OCI-LY1 (cell line): Measurements from ENCODE around the gene SLC2A13.

ENCODE experiments used
- H2AFZ ChIP-seq: fragments of 200-600 bp; sonication (generic), shearing (Covaris generic); 2 replicates; pipeline ENCODE4 v1.6.0; 2014; ENCODE audit warnings: antibody characterized with exemption, mild to moderate bottlenecking, low read length
- H3F3A ChIP-seq: fragments of 200-600 bp; sonication (generic), shearing (Covaris generic); 2 replicates; pipeline ENCODE4 v1.6.0; 2014; ENCODE audit warnings: mild to moderate bottlenecking, antibody characterized with exemption, low read length, moderate library complexity; ENCODE audit not compliant: insufficient read depth
- H3K27ac ChIP-seq: fragments of 200-600 bp; sonication (generic); 2 replicates; pipeline ENCODE4 v1.5.1; 2014; ENCODE audit warnings: low read length, mixed run types, mild to moderate bottlenecking, low read depth; ENCODE audit not compliant: poor library complexity, severe bottlenecking
- H3K27me3 ChIP-seq: fragments of 200-600 bp; sonication (generic); 2 replicates; pipeline ENCODE4 v1.6.0; 2014; ENCODE audit warnings: antibody characterized with exemption, mild to moderate bottlenecking, low read length, moderate library complexity; ENCODE audit not compliant: insufficient read depth
- H3K36me3 ChIP-seq: fragments of 200-600 bp; sonication (generic); 2 replicates; pipeline ENCODE4 v1.6.1; 2014; ENCODE audit warnings: mild to moderate bottlenecking, antibody characterized with exemption, low read length, moderate library complexity, mixed read lengths; ENCODE audit not compliant: insufficient read depth
- H3K4me1 ChIP-seq: fragments of 200-600 bp; sonication (generic); 2 replicates; pipeline ENCODE4 v1.5.1; 2014; ENCODE audit warnings: mild to moderate bottlenecking, low read length, moderate library complexity; ENCODE audit not compliant: insufficient read depth, severe bottlenecking
- H3K4me2 ChIP-seq: fragments of 200-600 bp; sonication (generic), shearing (Covaris generic); 2 replicates; pipeline ENCODE4 v1.6.1; 2014; ENCODE audit warnings: low read length
- H3K4me3 ChIP-seq: fragments of 200-600 bp; sonication (generic); 2 replicates; pipeline ENCODE4 v1.5.1; 2014; ENCODE audit warnings: low read length, low read depth, mild to moderate bottlenecking, mixed read lengths; ENCODE audit not compliant: poor library complexity, severe bottlenecking
- H3K79me2 ChIP-seq: fragments of 200-600 bp; shearing (Covaris generic); 2 replicates; pipeline ENCODE4 v1.6.1; 2016; ENCODE audit warnings: mixed run types, low read length, mixed read lengths; ENCODE audit not compliant: insufficient read depth
- H3K9ac ChIP-seq: fragments of 200-600 bp; sonication (generic), shearing (Covaris generic); 2 replicates; pipeline ENCODE4 v1.6.1; 2014; ENCODE audit warnings: mild to moderate bottlenecking, low read length, mixed read lengths
- H3K9me2 ChIP-seq: fragments of 200-600 bp; sonication (generic), shearing (Covaris generic); 2 replicates; pipeline ENCODE4 v1.6.1; 2014; ENCODE audit warnings: low read depth, mild to moderate bottlenecking, low read length, mixed read lengths
- H3K9me3 ChIP-seq: fragments of 200-600 bp; shearing (Covaris generic); 2 replicates; pipeline ENCODE4 v1.6.1; 2014; ENCODE audit warnings: low read length, mixed read lengths
- H4K20me1 ChIP-seq: fragments of 200-600 bp; sonication (generic), shearing (Covaris generic); 2 replicates; pipeline ENCODE4 v1.6.0; 2016; ENCODE audit warnings: mild to moderate bottlenecking, low read length; ENCODE audit not compliant: insufficient read depth
- EZH2 ChIP-seq: fragments of 200-600 bp; sonication (generic), shearing (Covaris generic); IDR thresholded peaks from 2 replicates; pipeline ENCODE4 v1.8.0; 2017; ENCODE audit warnings: borderline replicate concordance, mixed run types, mild to moderate bottlenecking, antibody characterized with exemption, low read length, moderate library complexity, mixed read lengths
- TF ChIP-seq, protein P1 (sequence below): fragments of 200-600 bp; sonication (generic), shearing (Covaris generic); IDR thresholded peaks from 2 replicates; pipeline ENCODE4 v1.5.1; 2017; ENCODE audit warnings: mild to moderate bottlenecking, antibody characterized with exemption, low read length, moderate library complexity, mixed read lengths

Gene SLC2A13

DNA sequence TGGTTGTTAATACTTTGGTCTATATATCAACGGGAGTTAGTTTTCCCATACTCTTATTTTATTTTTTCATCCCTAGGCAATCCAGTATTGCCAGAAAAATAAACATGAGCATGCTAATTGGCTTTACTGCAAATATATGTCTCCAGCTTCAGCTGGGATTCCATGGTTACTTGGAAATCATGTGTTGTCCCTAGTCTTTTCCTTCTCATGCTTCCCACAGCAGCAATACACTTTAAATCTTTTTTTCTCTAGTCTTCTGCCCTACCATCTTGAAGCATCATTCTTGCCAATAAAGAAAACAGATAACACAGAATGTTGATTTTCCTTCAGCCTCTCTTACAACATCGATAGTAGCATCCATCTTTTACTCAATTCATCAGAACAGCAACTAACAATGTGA lies 60.2 kb downstream of the SLC2A13 start:
- Histone ChIP-seq H2AFZ (no peak overlapping the region), H3K9ac (no peak overlapping the region), H3K27me3 (no peaks in the 10 kb centered on the region), H3K36me3 (no peaks in the 10 kb centered on the region), H3K79me2 (no peaks in the 10 kb centered on the region), H3K4me3 (no peak overlapping the region), H3K9me3 (no peaks in the 10 kb centered on the region), H3F3A (no peaks in the 10 kb centered on the region), H3K4me2 (no peak overlapping the region), H4K20me1 (no peaks in the 10 kb centered on the region), H3K9me2 (no peaks in the 10 kb centered on the region), H3K4me1 (peaks cover 10% of the 10 kb centered on the region), H3K27ac (no peak overlapping the region)
- TF ChIP-seq EZH2: no peak
- TF ChIP-seq, protein P1, sequence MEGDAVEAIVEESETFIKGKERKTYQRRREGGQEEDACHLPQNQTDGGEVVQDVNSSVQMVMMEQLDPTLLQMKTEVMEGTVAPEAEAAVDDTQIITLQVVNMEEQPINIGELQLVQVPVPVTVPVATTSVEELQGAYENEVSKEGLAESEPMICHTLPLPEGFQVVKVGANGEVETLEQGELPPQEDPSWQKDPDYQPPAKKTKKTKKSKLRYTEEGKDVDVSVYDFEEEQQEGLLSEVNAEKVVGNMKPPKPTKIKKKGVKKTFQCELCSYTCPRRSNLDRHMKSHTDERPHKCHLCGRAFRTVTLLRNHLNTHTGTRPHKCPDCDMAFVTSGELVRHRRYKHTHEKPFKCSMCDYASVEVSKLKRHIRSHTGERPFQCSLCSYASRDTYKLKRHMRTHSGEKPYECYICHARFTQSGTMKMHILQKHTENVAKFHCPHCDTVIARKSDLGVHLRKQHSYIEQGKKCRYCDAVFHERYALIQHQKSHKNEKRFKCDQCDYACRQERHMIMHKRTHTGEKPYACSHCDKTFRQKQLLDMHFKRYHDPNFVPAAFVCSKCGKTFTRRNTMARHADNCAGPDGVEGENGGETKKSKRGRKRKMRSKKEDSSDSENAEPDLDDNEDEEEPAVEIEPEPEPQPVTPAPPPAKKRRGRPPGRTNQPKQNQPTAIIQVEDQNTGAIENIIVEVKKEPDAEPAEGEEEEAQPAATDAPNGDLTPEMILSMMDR: no peak

DNA sequence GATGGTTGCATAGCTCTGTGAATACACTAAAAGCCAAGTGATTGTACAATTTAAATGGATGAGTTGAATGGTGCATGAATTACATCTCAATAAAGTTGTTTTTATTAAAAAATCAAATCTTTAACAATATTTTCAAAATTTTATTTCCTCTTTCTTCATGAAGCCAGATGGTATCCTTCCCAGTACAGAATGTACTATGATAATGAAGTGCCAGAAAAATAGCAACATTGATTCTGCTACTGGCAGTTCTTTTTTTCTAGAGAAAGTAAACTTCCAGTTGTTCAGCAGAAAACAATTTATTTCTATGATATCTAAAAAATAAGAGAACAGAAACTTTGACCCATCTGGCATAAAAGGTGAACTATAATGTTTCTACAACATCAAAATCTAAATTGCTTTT lies 61.5 kb downstream of the SLC2A13 start:
- no peaks in the 10 kb centered on the region for H3K9me2 ChIP-seq
- H3K4me2 ChIP-seq: no peak overlapping the region
- no peak overlapping the region for H3K27ac ChIP-seq
- H3K4me1 ChIP-seq: peaks cover 8% of the 10 kb centered on the region
- H3F3A ChIP-seq: no peaks in the 10 kb centered on the region
- H3K9ac ChIP-seq: no peak overlapping the region
- no peak overlapping the region for H3K4me3 ChIP-seq
- H2AFZ ChIP-seq: no peak overlapping the region
- no peak for TF ChIP-seq EZH2
- TF ChIP-seq, protein P1: no peak
- H3K27me3 ChIP-seq: no peaks in the 10 kb centered on the region
- no peaks in the 10 kb centered on the region for H4K20me1 ChIP-seq
- no peaks in the 10 kb centered on the region for H3K9me3 ChIP-seq
- no peaks in the 10 kb centered on the region for H3K79me2 ChIP-seq
- no peaks in the 10 kb centered on the region for H3K36me3 ChIP-seq

DNA sequence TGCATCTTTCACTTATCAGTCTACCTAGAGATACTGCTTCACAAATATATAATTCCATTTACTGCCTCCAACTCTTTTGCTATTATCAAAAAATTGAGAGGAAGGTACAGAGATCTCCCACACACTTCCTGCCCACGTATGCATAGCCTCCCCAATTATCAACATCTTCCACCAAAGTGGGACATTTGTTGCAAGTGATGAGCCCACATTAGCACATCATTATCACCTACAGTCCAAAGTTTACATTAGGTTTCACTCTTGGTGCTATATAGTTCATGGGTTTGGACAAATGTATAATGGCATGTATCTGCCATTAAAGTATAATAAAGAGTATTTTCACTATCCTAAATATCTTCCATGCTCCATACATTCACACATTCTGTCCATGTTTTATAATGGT lies 66.3 kb downstream of the SLC2A13 start:
- TF ChIP-seq EZH2: no peak
- TF ChIP-seq, protein P1: no peak
- Histone ChIP-seq H3K4me1 (no peaks in the 10 kb centered on the region), H3K27ac (no peak overlapping the region), H3K4me2 (no peak overlapping the region), H3F3A (0 out of 2 replicates have a peak, but pooled peaks cover 4% of the 10 kb centered on the region), H3K9me3 (no peaks in the 10 kb centered on the region), H2AFZ (no peak overlapping the region), H4K20me1 (no peaks in the 10 kb centered on the region), H3K79me2 (no peaks in the 10 kb centered on the region), H3K4me3 (no peak overlapping the region), H3K9ac (no peak overlapping the region), H3K27me3 (no peaks in the 10 kb centered on the region), H3K36me3 (no peaks in the 10 kb centered on the region), H3K9me2 (no peaks in the 10 kb centered on the region)
